HEK293 (cell line): Measurements from ENCODE around the gene UNC5B.

Experiments used
- BCL11B ChIP-seq: fragments of 450-650 bp; formaldehyde crosslinking; IDR thresholded peaks from 2 replicates; pipeline ENCODE4 v1.5.1; 2016; ENCODE audit warnings: low read depth, missing biosample characterization, missing genetic modification characterization
- FEZF1 ChIP-seq: fragments of 450-650 bp; formaldehyde crosslinking; IDR thresholded peaks from 2 replicates; pipeline ENCODE4 v1.5.1; 2016; ENCODE audit warnings: missing biosample characterization, missing genetic modification characterization
- GLIS1 ChIP-seq: fragments of 450-650 bp; formaldehyde crosslinking; IDR thresholded peaks from 2 replicates; pipeline ENCODE4 v1.5.1; 2016; ENCODE audit warnings: missing biosample characterization, missing genetic modification characterization
- IKZF3 ChIP-seq: fragments of 450-650 bp; IDR thresholded peaks from 2 replicates; pipeline ENCODE4 v1.5.0; 2018; ENCODE audit warnings: missing biosample characterization, mild to moderate bottlenecking, missing genetic modification characterization, moderate library complexity
- INSM2 ChIP-seq: fragments of 450-650 bp; formaldehyde crosslinking; IDR thresholded peaks from 2 replicates; pipeline ENCODE4 v1.5.1; 2016; ENCODE audit warnings: missing biosample characterization, missing genetic modification characterization
- MZF1 ChIP-seq: fragments of 450-650 bp; formaldehyde crosslinking; IDR thresholded peaks from 2 replicates; pipeline ENCODE4 v1.5.1; 2017; ENCODE audit warnings: missing biosample characterization, missing genetic modification characterization, borderline replicate concordance
- SCRT1 ChIP-seq: fragments of 450-650 bp; formaldehyde crosslinking; IDR thresholded peaks from 2 replicates; pipeline ENCODE4 v1.5.1; 2016; ENCODE audit warnings: missing biosample characterization, missing genetic modification characterization, borderline replicate concordance
- SP7 ChIP-seq: fragments of 450-650 bp; formaldehyde crosslinking; IDR thresholded peaks from 2 replicates; pipeline ENCODE4 v1.5.1; 2016; ENCODE audit warnings: missing biosample characterization, missing genetic modification characterization
- TSHZ1 ChIP-seq: fragments of 450-650 bp; formaldehyde crosslinking; IDR thresholded peaks from 2 replicates; pipeline ENCODE4 v1.5.1; 2016; ENCODE audit warnings: missing biosample characterization, missing genetic modification characterization, borderline replicate concordance
- ZBTB1 ChIP-seq: fragments of 450-650 bp; formaldehyde crosslinking; IDR thresholded peaks from 2 replicates; pipeline ENCODE4 v1.5.1; 2016; ENCODE audit warnings: missing biosample characterization, missing genetic modification characterization
- ZBTB17 ChIP-seq: fragments of 450-650 bp; formaldehyde crosslinking; IDR thresholded peaks from 2 replicates; pipeline ENCODE4 v1.5.1; 2016; ENCODE audit warnings: missing biosample characterization, missing genetic modification characterization
- ZBTB44 ChIP-seq: fragments of 450-650 bp; IDR thresholded peaks from 2 replicates; pipeline ENCODE4 v1.5.1; 2018; ENCODE audit warnings: missing biosample characterization, mild to moderate bottlenecking, missing genetic modification characterization
- ZFP69B ChIP-seq: fragments of 450-650 bp; formaldehyde crosslinking; IDR thresholded peaks from 2 replicates; pipeline ENCODE4 v1.5.1; 2016; ENCODE audit warnings: missing biosample characterization, missing genetic modification characterization
- ZNF132 ChIP-seq: fragments of 450-650 bp; formaldehyde crosslinking; IDR thresholded peaks from 2 replicates; pipeline ENCODE4 v1.5.1; 2017; ENCODE audit warnings: missing biosample characterization, missing genetic modification characterization, borderline replicate concordance
- ZNF140 ChIP-seq: fragments of 450-650 bp; formaldehyde crosslinking; IDR thresholded peaks from 2 replicates; pipeline ENCODE4 v1.5.1; 2016; ENCODE audit warnings: missing biosample characterization, missing genetic modification characterization
- ZNF174 ChIP-seq: fragments of 450-650 bp; formaldehyde crosslinking; IDR thresholded peaks from 2 replicates; pipeline ENCODE4 v1.5.0; 2017; ENCODE audit warnings: missing biosample characterization, mild to moderate bottlenecking, missing genetic modification characterization
- ZNF202 ChIP-seq: fragments of 450-650 bp; formaldehyde crosslinking; IDR thresholded peaks from 2 replicates; pipeline ENCODE4 v1.5.1; 2016; ENCODE audit warnings: missing biosample characterization, missing genetic modification characterization, borderline replicate concordance
- ZNF211 ChIP-seq: fragments of 450-650 bp; formaldehyde crosslinking; IDR thresholded peaks from 2 replicates; pipeline ENCODE4 v1.5.1; 2016; ENCODE audit warnings: low read depth, missing biosample characterization, missing genetic modification characterization
- ZNF248 ChIP-seq: fragments of 450-650 bp; formaldehyde crosslinking; IDR thresholded peaks from 2 replicates; pipeline ENCODE4 v1.5.1; 2017; ENCODE audit warnings: missing biosample characterization, missing genetic modification characterization
- ZNF324 ChIP-seq: fragments of 450-650 bp; formaldehyde crosslinking; IDR thresholded peaks from 2 replicates; pipeline ENCODE4 v1.5.1; 2016; ENCODE audit warnings: missing biosample characterization, missing genetic modification characterization
- ZNF335 ChIP-seq: fragments of 450-650 bp; formaldehyde crosslinking; conservative IDR thresholded peaks from 2 replicates; pipeline ENCODE4 v1.5.1; 2016; ENCODE audit warnings: missing biosample characterization, missing genetic modification characterization
- ZNF341 ChIP-seq: fragments of 450-650 bp; formaldehyde crosslinking; IDR thresholded peaks from 2 replicates; pipeline ENCODE4; 2016; ENCODE audit warnings: low read depth, missing biosample characterization, missing genetic modification characterization
- ZNF362 ChIP-seq: fragments of 450-650 bp; formaldehyde crosslinking; IDR thresholded peaks from 2 replicates; pipeline ENCODE4 v1.5.1; 2016; ENCODE audit warnings: missing biosample characterization, missing genetic modification characterization
- ZNF404 ChIP-seq: fragments of 450-650 bp; formaldehyde crosslinking; IDR thresholded peaks from 2 replicates; pipeline ENCODE4 v1.5.1; 2017; ENCODE audit warnings: missing biosample characterization, missing genetic modification characterization
- ZNF521 ChIP-seq: fragments of 450-650 bp; formaldehyde crosslinking; IDR thresholded peaks from 2 replicates; pipeline ENCODE4 v1.5.1; 2017; ENCODE audit warnings: missing biosample characterization, mild to moderate bottlenecking, missing genetic modification characterization
- ZNF580 ChIP-seq: fragments of 450-650 bp; formaldehyde crosslinking; IDR thresholded peaks from 2 replicates; pipeline ENCODE4 v1.5.1; 2016; ENCODE audit warnings: missing biosample characterization, missing genetic modification characterization
- ZNF654 ChIP-seq: fragments of 450-650 bp; formaldehyde crosslinking; IDR thresholded peaks from 2 replicates; pipeline ENCODE4 v1.5.1; 2016; ENCODE audit warnings: low read depth, missing biosample characterization, missing genetic modification characterization
- ZNF664 ChIP-seq: fragments of 450-650 bp; formaldehyde crosslinking; IDR thresholded peaks from 2 replicates; pipeline ENCODE4 v1.5.1; 2016; ENCODE audit warnings: missing biosample characterization, missing genetic modification characterization
- ZNF670 ChIP-seq: fragments of 450-650 bp; formaldehyde crosslinking; IDR thresholded peaks from 2 replicates; pipeline ENCODE4 v1.5.1; 2016; ENCODE audit warnings: missing biosample characterization, missing genetic modification characterization, low read depth
- ZNF677 ChIP-seq: fragments of 450-650 bp; IDR thresholded peaks from 2 replicates; pipeline ENCODE4 v1.5.0; 2018; ENCODE audit warnings: missing biosample characterization, mild to moderate bottlenecking, missing genetic modification characterization, moderate library complexity
- ZNF830 ChIP-seq: fragments of 450-650 bp; IDR thresholded peaks from 2 replicates; pipeline ENCODE4 v1.5.0; 2018; ENCODE audit warnings: missing biosample characterization, missing genetic modification characterization, low read depth, mild to moderate bottlenecking, moderate library complexity
- ZSCAN4 ChIP-seq: fragments of 450-650 bp; formaldehyde crosslinking; IDR thresholded peaks from 2 replicates; pipeline ENCODE4 v1.5.1; 2017; ENCODE audit warnings: missing biosample characterization, missing genetic modification characterization

The UNC5B gene

GRCh38 chr10:71218046-71218650 is 5.8 kb downstream of the UNC5B start (continued):
- TF ChIP-seq ZNF580 = no peak
- TF ChIP-seq ZNF140 (tag by site-specific recombination) = no peak
- TF ChIP-seq SCRT1 (tag by site-specific recombination) = peak; percentile 94
- TF ChIP-seq ZSCAN4 = no peak; the same call in 1 of the 2 replicates
- TF ChIP-seq ZBTB1 (tag by site-specific recombination) = peak; percentile 84; the same call in 1 of the 2 replicates
- TF ChIP-seq INSM2 (tag by site-specific recombination) = peak; percentile 95
- TF ChIP-seq ZNF324 (tag by site-specific recombination) = no peak; the same call in 1 of the 2 replicates
- TF ChIP-seq ZNF404 (tag by site-specific recombination) = no peak
- no peak for TF ChIP-seq ZNF248
- TF ChIP-seq SP7 (tag by site-specific recombination) = peak; percentile 96
- no peak for TF ChIP-seq ZNF362 (tag by site-specific recombination)
- TF ChIP-seq ZNF132 (tag by site-specific recombination) = no peak
- no peak for TF ChIP-seq ZNF211 (tag by site-specific recombination)
- no peak for TF ChIP-seq MZF1 (tag by site-specific recombination)
- TF ChIP-seq ZNF677 = no peak
- TF ChIP-seq ZBTB17 (tag by site-specific recombination) = peak; percentile 69
- TF ChIP-seq ZNF521 (tag by site-specific recombination) = no peak
- no peak for TF ChIP-seq ZBTB44 (tag by site-specific recombination)
- TF ChIP-seq ZNF664 (tag by site-specific recombination) = no peak
- no peak for TF ChIP-seq ZNF202 (tag by site-specific recombination)
- peak; percentile 80 for TF ChIP-seq GLIS1 (tag by site-specific recombination)
- peak; percentile 43 for TF ChIP-seq FEZF1 (tag by site-specific recombination)
- no peak for TF ChIP-seq BCL11B (tag by site-specific recombination)
- peak; percentile 92 for TF ChIP-seq TSHZ1 (tag by site-specific recombination)
- TF ChIP-seq ZNF174 (tag by site-specific recombination) = no peak
- no peak for TF ChIP-seq ZNF830 (tag by site-specific recombination)
- no peak; the same call in 1 of the 2 replicates for TF ChIP-seq ZNF335 (tag by site-specific recombination)
- peak; percentile 64 for TF ChIP-seq ZFP69B
- no peak for TF ChIP-seq ZNF654 (tag by site-specific recombination)
- peak; percentile 80 for TF ChIP-seq IKZF3 (tag by site-specific recombination)
- TF ChIP-seq ZNF670 (tag by site-specific recombination) = no peak
- peak; percentile 58 for TF ChIP-seq ZNF341 (tag by site-specific recombination)
